Lower leg skin (tissue), 4 donors: Measurements from ENCODE around the gene KCNJ10. TPM values are rescaled to one million over a fixed set of nuclear protein-coding genes. Genes with fewer than 3 reads are reported as not detected.

Source experiments
- DNase-seq, 2 donors: peaks; one replicate each; pipeline ENCODE4 v3.0.0-alpha.2; 2019; ENCODE audit warnings: low spot score in 2 of 2
- H3K4me3 ChIP-seq: fragments of 200-600 bp; sonication (generic); 2 replicates; pipeline ENCODE4 v1.5.1; 2017; ENCODE audit warnings: mild to moderate bottlenecking, low read depth; ENCODE audit not compliant: poor library complexity, severe bottlenecking
- POLR2A ChIP-seq, 2 donors: fragments of 450-650 bp; IDR thresholded peaks; one replicate each; pipeline ENCODE4 v1.6.1; 2016 to 2017; ENCODE audit warnings: antibody characterized with exemption in 2 of 2, mild to moderate bottlenecking in 1 of 2, moderate library complexity in 1 of 2
- WGBS, 2 donors: methylation state at CpG; one replicate each; pipeline ENCODE4 v1.1.5; 2018; 5-methylcytosine and 5-hydroxymethylcytosine counted together
- intact Hi-C: fragments of 100-400 bp; cut with DNase I; formaldehyde crosslinking; loops from one replicate; pipeline ENCODE4 v1.15.0; 2023; ENCODE audit warnings: low total_unique reads
- total RNA-seq, 4 donors: library from RNA; depleted of rRNA; stranded (reverse); fragments of >200 nt; gene quantifications; one replicate each; pipeline ENCODE4 v1.1.0, GENCODE V29; 2016
- TF ChIP-seq, protein P1 (sequence below), 3 donors: fragments of 450-650 bp; IDR thresholded peaks; one replicate each; pipeline ENCODE4 v1.5.1; 2016; ENCODE audit warnings: antibody characterized with exemption in 3 of 3, mild to moderate bottlenecking in 3 of 3, moderate library complexity in 2 of 3

KCNJ10 gene
- total RNA-seq, 4 donors from 2014 or later: not detected

- intact Hi-C loops: no loop called here
- DNase-seq: peak; percentile 59 to 82
- 22 to 26% methylated on average over 4 of the region's 4 CpGs for WGBS, 2 donors
- H3K4me3 ChIP-seq: no peak overlapping the region
- no peak for TF ChIP-seq POLR2A (IDR thresholded peaks at IDR 0.05)
- TF ChIP-seq, protein P1, sequence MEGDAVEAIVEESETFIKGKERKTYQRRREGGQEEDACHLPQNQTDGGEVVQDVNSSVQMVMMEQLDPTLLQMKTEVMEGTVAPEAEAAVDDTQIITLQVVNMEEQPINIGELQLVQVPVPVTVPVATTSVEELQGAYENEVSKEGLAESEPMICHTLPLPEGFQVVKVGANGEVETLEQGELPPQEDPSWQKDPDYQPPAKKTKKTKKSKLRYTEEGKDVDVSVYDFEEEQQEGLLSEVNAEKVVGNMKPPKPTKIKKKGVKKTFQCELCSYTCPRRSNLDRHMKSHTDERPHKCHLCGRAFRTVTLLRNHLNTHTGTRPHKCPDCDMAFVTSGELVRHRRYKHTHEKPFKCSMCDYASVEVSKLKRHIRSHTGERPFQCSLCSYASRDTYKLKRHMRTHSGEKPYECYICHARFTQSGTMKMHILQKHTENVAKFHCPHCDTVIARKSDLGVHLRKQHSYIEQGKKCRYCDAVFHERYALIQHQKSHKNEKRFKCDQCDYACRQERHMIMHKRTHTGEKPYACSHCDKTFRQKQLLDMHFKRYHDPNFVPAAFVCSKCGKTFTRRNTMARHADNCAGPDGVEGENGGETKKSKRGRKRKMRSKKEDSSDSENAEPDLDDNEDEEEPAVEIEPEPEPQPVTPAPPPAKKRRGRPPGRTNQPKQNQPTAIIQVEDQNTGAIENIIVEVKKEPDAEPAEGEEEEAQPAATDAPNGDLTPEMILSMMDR (IDR thresholded peaks at IDR 0.05): no peak
Observed at GRCh38 chr1:159959451-159959850, 110.5 kb downstream of the KCNJ10 start.

DNA sequence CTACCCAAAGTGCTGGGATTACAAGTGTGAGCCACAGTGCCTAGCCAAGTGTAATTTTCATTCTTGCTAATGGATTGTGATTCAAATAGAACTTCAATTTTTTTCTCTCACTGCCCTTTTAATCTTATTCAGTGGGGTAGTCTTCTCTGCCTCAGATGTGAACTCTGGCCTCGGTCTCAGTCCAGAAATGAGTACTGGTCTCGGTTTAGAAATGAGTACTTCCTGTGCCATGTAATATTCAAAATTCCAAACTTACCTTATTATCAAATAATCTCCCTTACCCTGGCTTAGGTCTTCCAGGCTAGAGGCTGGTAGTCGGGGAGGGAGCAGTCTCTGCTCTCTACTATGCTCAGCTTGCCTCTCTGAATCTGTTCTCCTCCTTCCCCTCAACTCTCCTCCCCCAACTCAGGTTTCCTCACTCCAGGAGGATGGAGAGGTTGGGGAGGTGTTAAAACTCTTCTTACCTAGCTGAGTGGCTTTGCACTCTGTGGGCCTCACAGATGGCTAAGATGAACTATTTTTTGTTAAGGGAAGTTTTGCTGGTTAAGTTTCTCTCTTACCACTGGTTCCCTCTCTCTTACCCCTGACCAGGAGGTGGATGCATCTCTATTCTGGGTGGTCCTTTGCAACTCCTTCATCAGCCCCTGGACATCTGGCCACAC is 111.1 kb downstream of the KCNJ10 start:
- intact Hi-C loops: no loop called here
- peak in 1 of 2 donors; percentile 31 for DNase-seq

DNA sequence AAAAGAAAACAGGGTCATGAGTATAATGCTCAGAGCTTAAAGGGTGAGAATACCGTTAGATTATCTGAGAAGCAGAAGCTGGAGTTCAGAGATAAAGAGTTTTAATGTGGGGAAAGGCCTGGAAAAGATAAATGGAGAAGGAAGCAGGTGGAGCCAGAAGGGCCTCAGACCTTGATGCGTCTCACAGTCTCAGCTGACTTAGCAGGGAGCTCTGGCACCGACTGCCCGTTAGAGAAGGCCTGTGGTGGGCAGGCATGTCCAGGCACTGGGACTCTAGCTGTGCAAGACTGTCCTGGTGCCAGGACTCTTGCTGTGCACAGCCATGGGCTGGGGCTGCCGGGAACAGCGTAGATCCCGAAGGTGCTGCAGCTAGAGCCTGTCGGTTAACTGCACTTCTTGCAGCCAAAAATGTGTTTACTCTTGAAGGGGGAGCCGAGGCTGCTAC is 112.1 kb downstream of the KCNJ10 start:
- H3K4me3 ChIP-seq: no peak overlapping the region
- WGBS, 2 donors: 42 to 49% methylated on average over 9 of the region's 9 CpGs
- intact Hi-C loops: no loop called here
- peak in 1 of 2 donors; percentile 79 for DNase-seq
- TF ChIP-seq POLR2A (IDR thresholded peaks at IDR 0.05): no peak
- TF ChIP-seq, protein P1 (IDR thresholded peaks at IDR 0.05): no peak

More for the DNA sequence above, 111.1 kb downstream of the KCNJ10 start:
- no peak overlapping the region for H3K4me3 ChIP-seq
- no peak for TF ChIP-seq POLR2A (IDR thresholded peaks at IDR 0.05)
- TF ChIP-seq, protein P1 (IDR thresholded peaks at IDR 0.05): no peak
- 49 to 58% methylated on average over 3 of the region's 3 CpGs for WGBS, 2 donors

GRCh38 chr1:159955456-159955855 is 114.5 kb downstream of the KCNJ10 start:
- 53 to 54% methylated on average over 3 of the region's 3 CpGs for WGBS, 2 donors
- intact Hi-C loops: no loop called here
- no peak for TF ChIP-seq POLR2A (IDR thresholded peaks at IDR 0.05)
- TF ChIP-seq, protein P1 (IDR thresholded peaks at IDR 0.05): no peak
- DNase-seq: no peak
- no peak overlapping the region for H3K4me3 ChIP-seq

DNA sequence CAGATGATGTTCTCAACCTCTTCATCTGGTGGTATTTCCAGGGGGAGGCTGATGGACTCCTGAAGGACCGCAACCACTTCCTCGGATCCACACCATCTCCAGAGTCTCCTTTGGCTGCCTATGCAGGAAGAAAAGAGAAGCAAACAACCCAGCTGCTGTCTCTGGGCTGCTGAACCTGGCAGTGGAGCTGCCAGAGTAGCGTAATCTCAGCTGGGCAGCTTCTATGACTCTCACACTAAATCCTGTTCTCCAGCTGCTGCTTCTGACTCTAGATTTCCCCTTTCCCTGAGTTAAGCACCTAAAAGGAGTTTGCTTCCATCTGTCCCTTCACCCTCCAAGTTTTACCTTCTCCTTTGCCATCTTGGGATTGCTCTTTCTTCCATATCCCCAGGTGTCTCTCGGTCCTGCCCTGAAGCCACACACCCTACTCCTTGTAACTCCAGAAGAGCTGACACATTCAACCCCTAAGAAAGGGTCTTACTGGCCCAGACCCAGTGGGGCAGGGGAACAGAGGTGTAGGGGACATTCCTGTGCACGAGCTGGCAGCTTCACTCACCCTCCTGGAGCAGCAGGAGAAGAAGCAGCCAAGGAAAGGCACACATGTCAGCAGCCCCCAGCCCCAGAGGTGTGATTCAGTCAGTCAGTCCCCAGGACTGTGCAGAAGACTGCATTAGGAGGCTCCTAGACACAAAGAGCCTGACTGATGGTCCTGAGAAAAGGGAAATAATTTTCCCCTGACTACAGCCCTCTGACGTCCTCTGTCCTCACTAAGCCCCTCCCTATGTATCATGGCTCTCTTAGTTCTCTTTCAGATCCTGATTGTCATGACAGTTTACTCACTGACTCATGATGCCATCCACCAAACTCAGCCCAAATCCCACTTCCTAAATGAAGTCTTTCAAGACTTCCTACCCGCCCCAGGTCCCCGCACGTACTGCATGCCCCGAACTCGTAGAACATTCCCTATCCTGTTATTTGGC is 116.1 kb downstream of the KCNJ10 start, which contains the start of gene SLAMF9:
Gene SLAMF9, minus strand, starts transcription at position 702 of the 980 bp plus-strand sequence. Its CDS starts 100 bp downstream, at position 602.
- WGBS, 2 donors: 70 to 74% methylated on average over 11 of the region's 11 CpGs
- H3K4me3 ChIP-seq: no peak within 1 kb of the TSS
- intact Hi-C loops: no loop called here
- TF ChIP-seq POLR2A (IDR thresholded peaks at IDR 0.05): no peak
- TF ChIP-seq, protein P1 (IDR thresholded peaks at IDR 0.05): no peak
- DNase-seq: peak in 1 of 2 donors; percentile 77
